GM23338 (cell line): ENCODE results near the gene AHNAK. TPM values are rescaled to one million over a fixed set of nuclear protein-coding genes. Genes with fewer than 3 reads are reported as not detected.

Source experiments
- ATAC-seq: fragments of 200-7000 bp; cut with Tn5 transposase; 3 replicates; pipeline ENCODE4 v1.9.1; 2020
- DNase-seq: peaks from one replicate; pipeline ENCODE4 v3.0.0-alpha.2; 2015; ENCODE audit warnings: low spot score
- H2AFZ ChIP-seq: fragments of 200-600 bp; sonication (generic); 2 replicates; pipeline ENCODE4 v1.8.0; 2016; ENCODE audit warnings: antibody characterized with exemption, mild to moderate bottlenecking, moderate library complexity
- H3F3A ChIP-seq: fragments of 200-600 bp; sonication (generic); replicated peaks from 2 replicates; pipeline ENCODE4 v1.8.0; 2017; ENCODE audit warnings: antibody characterized with exemption, mixed run types, low read depth
- H3K27ac ChIP-seq: fragments of 200-600 bp; sonication (generic); 2 replicates; pipeline ENCODE4 v1.6.1; 2016; ENCODE audit warnings: low read depth
- H3K27me3 ChIP-seq: fragments of 200-600 bp; sonication (generic); 2 replicates; pipeline ENCODE4 v1.8.0; 2016; ENCODE audit warnings: mild to moderate bottlenecking, mixed run types, moderate library complexity; ENCODE audit not compliant: insufficient read depth
- H3K36me3 ChIP-seq: fragments of 200-600 bp; sonication (generic); 2 replicates; pipeline ENCODE4 v1.8.0; 2016; ENCODE audit warnings: mild to moderate bottlenecking; ENCODE audit not compliant: insufficient read depth
- H3K4me1 ChIP-seq: fragments of 200-600 bp; sonication (generic); 2 replicates; pipeline ENCODE4 v1.8.0; 2016; ENCODE audit warnings: mild to moderate bottlenecking, moderate library complexity; ENCODE audit not compliant: insufficient read depth
- H3K4me2 ChIP-seq: fragments of 200-600 bp; sonication (generic); 2 replicates; pipeline ENCODE4 v1.7.1; 2017; ENCODE audit warnings: mixed run types
- H3K4me3 ChIP-seq: fragments of 200-600 bp; sonication (generic); 2 replicates; pipeline ENCODE4 v1.6.1; 2016; ENCODE audit warnings: mixed run types
- H3K79me2 ChIP-seq: fragments of 200-600 bp; sonication (generic); replicated peaks from 2 replicates; pipeline ENCODE4 v1.8.0; 2017; ENCODE audit warnings: mild to moderate bottlenecking; ENCODE audit not compliant: insufficient read depth
- H3K9me2 ChIP-seq: fragments of 200-600 bp; sonication (generic); 2 replicates; pipeline ENCODE4 v1.8.0; 2017; ENCODE audit not compliant: insufficient read depth
- H4K20me1 ChIP-seq: fragments of 200-600 bp; sonication (generic); replicated peaks from 2 replicates; pipeline ENCODE4 v1.8.0; 2017; ENCODE audit warnings: mild to moderate bottlenecking; ENCODE audit not compliant: insufficient read depth
- H3K27ac Mint-ChIP-seq: 2 replicates; pipeline ENCODE4 v1.8.0; 2020; ENCODE audit warnings: inconsistent platforms, mild to moderate bottlenecking, moderate library complexity, mixed read lengths
- H3K27me3 Mint-ChIP-seq: 3 replicates; pipeline ENCODE4 v1.8.0; 2022; ENCODE audit warnings: low read depth, mild to moderate bottlenecking, moderate library complexity, mixed read lengths, inconsistent platforms; ENCODE audit not compliant: insufficient read depth, poor library complexity
- H3K36me3 Mint-ChIP-seq: 3 replicates; pipeline ENCODE4 v1.8.0; 2021; ENCODE audit warnings: low read depth, mild to moderate bottlenecking, inconsistent platforms, moderate library complexity, mixed read lengths
- H3K4me1 Mint-ChIP-seq: 3 replicates; pipeline ENCODE4 v1.8.0; 2020; ENCODE audit warnings: mild to moderate bottlenecking, inconsistent platforms, mixed read lengths
- H3K4me3 Mint-ChIP-seq: 3 replicates; pipeline ENCODE4 v1.8.0; 2021; ENCODE audit warnings: moderate library complexity, mild to moderate bottlenecking, inconsistent platforms, mixed read lengths
- H3K9me3 Mint-ChIP-seq: 3 replicates; pipeline ENCODE4 v1.8.0; 2020; ENCODE audit warnings: moderate library complexity, mild to moderate bottlenecking, inconsistent platforms, mixed read lengths
- CREB1 ChIP-seq: fragments of 250-450 bp; sonication (Bioruptor Pico); IDR thresholded peaks from 2 replicates; pipeline ENCODE4 v1.5.0; 2020; ENCODE audit warnings: low read depth, mild to moderate bottlenecking, moderate library complexity
- EZH2 ChIP-seq: fragments of 200-600 bp; sonication (generic); IDR thresholded peaks from one replicate; pipeline ENCODE4 v1.8.0; 2017; ENCODE audit warnings: antibody characterized with exemption, mild to moderate bottlenecking, low read depth; ENCODE audit not compliant: unreplicated experiment
- EZH2phosphoT487 ChIP-seq: fragments of 200-600 bp; sonication (generic); IDR thresholded peaks from one replicate; pipeline ENCODE4 v1.8.1; 2018; ENCODE audit warnings: antibody characterized with exemption; ENCODE audit not compliant: unreplicated experiment
- JUNB ChIP-seq: IDR thresholded peaks from one replicate; pipeline ENCODE4 v1.6.1; 2016; ENCODE audit warnings: antibody characterized with exemption; ENCODE audit not compliant: unreplicated experiment
- NANOG ChIP-seq: IDR thresholded peaks from 2 replicates; pipeline ENCODE4 v1.6.1; 2016; ENCODE audit warnings: antibody characterized with exemption, borderline replicate concordance
- STAT1 ChIP-seq: IDR thresholded peaks from one replicate; pipeline ENCODE4 v1.6.1; 2016; ENCODE audit warnings: antibody characterized with exemption; ENCODE audit not compliant: unreplicated experiment
- ZNF114 ChIP-seq: fragments of 250-450 bp; sonication (Bioruptor Pico); IDR thresholded peaks from 2 replicates; pipeline ENCODE4 v1.5.0; 2020; ENCODE audit warnings: mild to moderate bottlenecking, moderate library complexity
- polyA plus RNA-seq: library from polyadenylated mRNA; unstranded; fragments of >200 nt; fragmentation: Nextera tagmentation; extraction: Ambion mirVana; gene quantifications from 2 replicates; pipeline ENCODE4 v1.2.1, GENCODE V29; 2016
- total RNA-seq: library from RNA; depleted of rRNA; stranded (reverse); fragments of >200 nt; shearing (Covaris generic); gene quantifications from 2 replicates; pipeline ENCODE4 v1.2.3, GENCODE V29; 2014
- TF ChIP-seq, protein P1 (sequence below): fragments of 250-450 bp; sonication (Bioruptor Pico); IDR thresholded peaks from 2 replicates; pipeline ENCODE4 v1.5.0; 2020; ENCODE audit warnings: mild to moderate bottlenecking, moderate library complexity
- TF ChIP-seq, protein P2 (sequence below), 2 experiments: fragments of 200-600 bp in 1 of 2; sonication (generic) in 1 of 2; conservative IDR thresholded peaks; 2 replicates each; pipeline versions ENCODE4 v1.5.1 to v1.6.1; 2016 to 2017; ENCODE audit warnings: antibody characterized with exemption in 2 of 2, low read depth in 2 of 2, mild to moderate bottlenecking in 2 of 2, moderate library complexity in 1 of 2

AHNAK gene
- total and polyA plus RNA-seq, 2 experiments from 2014 or later, result 0.91 to 2.1 TPM

DNA sequence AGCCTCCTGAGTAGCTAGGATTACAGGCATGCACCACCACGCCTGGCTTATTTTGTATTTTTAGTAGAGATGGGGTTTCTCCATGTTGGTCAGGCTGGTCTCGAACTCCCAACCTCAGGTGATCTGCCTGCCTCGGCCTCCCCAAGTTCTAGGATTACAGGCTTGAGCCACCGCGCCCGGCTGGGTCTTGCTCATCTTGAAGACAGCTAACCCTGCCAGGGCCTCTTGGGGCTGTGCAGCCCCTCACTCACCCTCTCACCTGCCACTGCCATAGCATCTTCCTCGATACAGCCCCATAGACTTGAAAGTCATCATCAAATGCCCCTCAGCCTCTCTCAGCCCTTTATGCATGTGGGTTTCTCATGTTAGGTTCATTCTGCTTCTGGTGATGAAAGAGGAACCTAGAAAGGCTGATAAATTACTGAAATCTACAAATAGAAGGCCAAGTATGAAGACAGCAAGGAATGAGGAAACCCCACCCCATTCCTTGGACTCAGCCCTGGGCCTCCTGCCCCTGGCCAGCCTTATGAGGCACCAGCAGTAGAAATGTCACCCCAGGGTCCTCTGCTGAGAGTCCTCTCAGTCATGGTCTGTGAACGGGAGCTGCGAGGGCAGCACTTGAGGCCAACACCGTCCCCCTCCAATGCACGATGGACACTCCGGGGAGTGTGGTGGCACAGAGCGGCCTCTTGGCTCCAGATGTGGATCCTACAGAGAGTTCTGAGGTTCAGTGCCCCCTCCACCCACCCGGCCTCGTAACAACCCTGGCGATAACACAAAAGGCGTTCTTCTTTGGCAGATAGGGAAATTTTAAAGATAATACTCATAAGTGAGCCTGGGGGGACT, 103.0 kb downstream of the AHNAK start:
- H3K4me1 Mint-ChIP-seq, result peaks cover 2% of the 10 kb centered on the region; the same call in 1 of the 3 replicates
- Histone ChIP-seq H3K27ac (no peak overlapping the region), H3F3A (no peaks in the 10 kb centered on the region), H4K20me1 (no peaks in the 10 kb centered on the region), H2AFZ (no peak overlapping the region), H3K36me3 (no peaks in the 10 kb centered on the region), H3K27me3 (no peaks in the 10 kb centered on the region), H3K4me3 (no peak overlapping the region), H3K9me2 (no peaks in the 10 kb centered on the region; the same call in 1 of the 2 replicates), H3K4me2 (no peak overlapping the region), H3K79me2 (no peaks in the 10 kb centered on the region), H3K4me1 (no peaks in the 10 kb centered on the region)
- TF ChIP-seq ZNF114 (CRISPR knock-in tag), result no peak
- TF ChIP-seq, protein P1, sequence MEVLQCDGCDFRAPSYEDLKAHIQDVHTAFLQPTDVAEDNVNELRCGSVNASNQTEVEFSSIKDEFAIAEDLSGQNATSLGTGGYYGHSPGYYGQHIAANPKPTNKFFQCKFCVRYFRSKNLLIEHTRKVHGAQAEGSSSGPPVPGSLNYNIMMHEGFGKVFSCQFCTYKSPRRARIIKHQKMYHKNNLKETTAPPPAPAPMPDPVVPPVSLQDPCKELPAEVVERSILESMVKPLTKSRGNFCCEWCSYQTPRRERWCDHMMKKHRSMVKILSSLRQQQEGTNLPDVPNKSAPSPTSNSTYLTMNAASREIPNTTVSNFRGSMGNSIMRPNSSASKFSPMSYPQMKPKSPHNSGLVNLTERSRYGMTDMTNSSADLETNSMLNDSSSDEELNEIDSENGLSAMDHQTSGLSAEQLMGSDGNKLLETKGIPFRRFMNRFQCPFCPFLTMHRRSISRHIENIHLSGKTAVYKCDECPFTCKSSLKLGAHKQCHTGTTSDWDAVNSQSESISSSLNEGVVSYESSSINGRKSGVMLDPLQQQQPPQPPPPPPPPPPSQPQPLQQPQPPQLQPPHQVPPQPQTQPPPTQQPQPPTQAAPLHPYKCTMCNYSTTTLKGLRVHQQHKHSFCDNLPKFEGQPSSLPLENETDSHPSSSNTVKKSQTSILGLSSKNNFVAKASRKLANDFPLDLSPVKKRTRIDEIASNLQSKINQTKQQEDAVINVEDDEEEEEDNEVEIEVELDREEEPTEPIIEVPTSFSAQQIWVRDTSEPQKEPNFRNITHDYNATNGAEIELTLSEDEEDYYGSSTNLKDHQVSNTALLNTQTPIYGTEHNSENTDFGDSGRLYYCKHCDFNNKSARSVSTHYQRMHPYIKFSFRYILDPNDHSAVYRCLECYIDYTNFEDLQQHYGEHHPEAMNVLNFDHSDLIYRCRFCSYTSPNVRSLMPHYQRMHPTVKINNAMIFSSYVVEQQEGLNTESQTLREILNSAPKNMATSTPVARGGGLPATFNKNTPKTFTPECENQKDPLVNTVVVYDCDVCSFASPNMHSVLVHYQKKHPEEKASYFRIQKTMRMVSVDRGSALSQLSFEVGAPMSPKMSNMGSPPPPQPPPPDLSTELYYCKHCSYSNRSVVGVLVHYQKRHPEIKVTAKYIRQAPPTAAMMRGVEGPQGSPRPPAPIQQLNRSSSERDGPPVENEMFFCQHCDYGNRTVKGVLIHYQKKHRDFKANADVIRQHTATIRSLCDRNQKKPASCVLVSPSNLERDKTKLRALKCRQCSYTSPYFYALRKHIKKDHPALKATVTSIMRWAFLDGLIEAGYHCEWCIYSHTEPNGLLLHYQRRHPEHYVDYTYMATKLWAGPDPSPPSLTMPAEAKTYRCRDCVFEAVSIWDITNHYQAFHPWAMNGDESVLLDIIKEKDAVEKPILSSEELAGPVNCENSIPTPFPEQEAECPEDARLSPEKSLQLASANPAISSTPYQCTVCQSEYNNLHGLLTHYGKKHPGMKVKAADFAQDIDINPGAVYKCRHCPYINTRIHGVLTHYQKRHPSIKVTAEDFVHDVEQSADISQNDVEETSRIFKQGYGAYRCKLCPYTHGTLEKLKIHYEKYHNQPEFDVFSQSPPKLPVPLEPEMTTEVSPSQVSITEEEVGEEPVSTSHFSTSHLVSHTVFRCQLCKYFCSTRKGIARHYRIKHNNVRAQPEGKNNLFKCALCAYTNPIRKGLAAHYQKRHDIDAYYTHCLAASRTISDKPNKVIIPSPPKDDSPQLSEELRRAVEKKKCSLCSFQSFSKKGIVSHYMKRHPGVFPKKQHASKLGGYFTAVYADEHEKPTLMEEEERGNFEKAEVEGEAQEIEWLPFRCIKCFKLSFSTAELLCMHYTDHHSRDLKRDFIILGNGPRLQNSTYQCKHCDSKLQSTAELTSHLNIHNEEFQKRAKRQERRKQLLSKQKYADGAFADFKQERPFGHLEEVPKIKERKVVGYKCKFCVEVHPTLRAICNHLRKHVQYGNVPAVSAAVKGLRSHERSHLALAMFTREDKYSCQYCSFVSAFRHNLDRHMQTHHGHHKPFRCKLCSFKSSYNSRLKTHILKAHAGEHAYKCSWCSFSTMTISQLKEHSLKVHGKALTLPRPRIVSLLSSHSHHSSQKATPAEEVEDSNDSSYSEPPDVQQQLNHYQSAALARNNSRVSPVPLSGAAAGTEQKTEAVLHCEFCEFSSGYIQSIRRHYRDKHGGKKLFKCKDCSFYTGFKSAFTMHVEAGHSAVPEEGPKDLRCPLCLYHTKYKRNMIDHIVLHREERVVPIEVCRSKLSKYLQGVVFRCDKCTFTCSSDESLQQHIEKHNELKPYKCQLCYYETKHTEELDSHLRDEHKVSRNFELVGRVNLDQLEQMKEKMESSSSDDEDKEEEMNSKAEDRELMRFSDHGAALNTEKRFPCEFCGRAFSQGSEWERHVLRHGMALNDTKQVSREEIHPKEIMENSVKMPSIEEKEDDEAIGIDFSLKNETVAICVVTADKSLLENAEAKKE (CRISPR knock-in tag), result no peak
- TF ChIP-seq, protein P2, sequence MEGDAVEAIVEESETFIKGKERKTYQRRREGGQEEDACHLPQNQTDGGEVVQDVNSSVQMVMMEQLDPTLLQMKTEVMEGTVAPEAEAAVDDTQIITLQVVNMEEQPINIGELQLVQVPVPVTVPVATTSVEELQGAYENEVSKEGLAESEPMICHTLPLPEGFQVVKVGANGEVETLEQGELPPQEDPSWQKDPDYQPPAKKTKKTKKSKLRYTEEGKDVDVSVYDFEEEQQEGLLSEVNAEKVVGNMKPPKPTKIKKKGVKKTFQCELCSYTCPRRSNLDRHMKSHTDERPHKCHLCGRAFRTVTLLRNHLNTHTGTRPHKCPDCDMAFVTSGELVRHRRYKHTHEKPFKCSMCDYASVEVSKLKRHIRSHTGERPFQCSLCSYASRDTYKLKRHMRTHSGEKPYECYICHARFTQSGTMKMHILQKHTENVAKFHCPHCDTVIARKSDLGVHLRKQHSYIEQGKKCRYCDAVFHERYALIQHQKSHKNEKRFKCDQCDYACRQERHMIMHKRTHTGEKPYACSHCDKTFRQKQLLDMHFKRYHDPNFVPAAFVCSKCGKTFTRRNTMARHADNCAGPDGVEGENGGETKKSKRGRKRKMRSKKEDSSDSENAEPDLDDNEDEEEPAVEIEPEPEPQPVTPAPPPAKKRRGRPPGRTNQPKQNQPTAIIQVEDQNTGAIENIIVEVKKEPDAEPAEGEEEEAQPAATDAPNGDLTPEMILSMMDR (conservative IDR thresholded peaks at IDR 0.05; ENCODE audit: low read depth in 2 of 2), result no peak
- no peak for TF ChIP-seq NANOG
- no peak for TF ChIP-seq CREB1 (CRISPR knock-in tag)
- no peak for TF ChIP-seq EZH2phosphoT487
- no peak for TF ChIP-seq EZH2
- no peak for TF ChIP-seq JUNB
- no peak for TF ChIP-seq STAT1
- H3K27ac Mint-ChIP-seq, result no peak overlapping the region
- no peak for DNase-seq
- H3K27me3 Mint-ChIP-seq, result peaks cover 3% of the 10 kb centered on the region
- H3K9me3 Mint-ChIP-seq, result no peaks in the 10 kb centered on the region
- H3K4me3 Mint-ChIP-seq, result no peak overlapping the region
- ATAC-seq, result no peak
- no peaks in the 10 kb centered on the region for H3K36me3 Mint-ChIP-seq
